GM18909 (cell line): ENCODE data around the gene RBM24.
"Not testable (repeated sequence)": the region's sequence is repeated elsewhere in the genome, so short reads cannot be mapped to it uniquely, and the experiment has no call there.

Experiments
- ATAC-seq: cut with Tn5 transposase; IDR thresholded peaks from one replicate; pipeline ENCODE4 v1.9.1; 2021; ENCODE audit warnings: mild to moderate bottlenecking; ENCODE audit not compliant: unreplicated experiment, poor library complexity

RBM24 gene

GRCh38 chr6:17289630-17290061 is 8.5 kb downstream of the RBM24 start:
- ATAC-seq, result no peak

- ATAC-seq, result no peak
These were observed 10.6 kb downstream of the RBM24 start for GRCh38 chr6:17291778-17292177.

- ATAC-seq, result no peak
These were observed 11.5 kb downstream of the RBM24 start for GRCh38 chr6:17292600-17293133.

- no peak for ATAC-seq
These were observed 12.2 kb downstream of the RBM24 start for GRCh38 chr6:17293395-17293794.

- ATAC-seq, result no peak
These were observed 16.3 kb downstream of the RBM24 start for GRCh38 chr6:17297271-17298080.

- no peak for ATAC-seq
These were observed 17.1 kb downstream of the RBM24 start for GRCh38 chr6:17298257-17298656.

GRCh38 chr6:17299222-17299621 is 18.1 kb downstream of the RBM24 start:
- no peak for ATAC-seq

GRCh38 chr6:17299750-17300149 is 18.6 kb downstream of the RBM24 start:
- no peak for ATAC-seq

GRCh38 chr6:17300637-17301036 is 19.5 kb downstream of the RBM24 start:
- ATAC-seq, result no peak

GRCh38 chr6:17303444-17303843 is 22.3 kb downstream of the RBM24 start:
- no peak for ATAC-seq

- ATAC-seq, result no peak
These were observed 24.2 kb downstream of the RBM24 start for GRCh38 chr6:17305219-17306001.

GRCh38 chr6:17311595-17312311 is 30.6 kb downstream of the RBM24 start:
- ATAC-seq, result no peak

- not testable (repeated sequence) for ATAC-seq
These were observed 32.1 kb downstream of the RBM24 start for GRCh38 chr6:17313238-17313637.

GRCh38 chr6:17313971-17314370 is 32.8 kb downstream of the RBM24 start:
- no peak for ATAC-seq

GRCh38 chr6:17315262-17315661 is 34.1 kb downstream of the RBM24 start:
- ATAC-seq, result no peak

- no peak for ATAC-seq
These were observed 37.4 kb downstream of the RBM24 start for GRCh38 chr6:17318435-17319165.

GRCh38 chr6:17320266-17320665 is 39.1 kb downstream of the RBM24 start:
- ATAC-seq, result not testable (repeated sequence)

- no peak for ATAC-seq
These were observed 50.1 kb downstream of the RBM24 start for GRCh38 chr6:17331238-17331637.

GRCh38 chr6:17334265-17334664 is 53.1 kb downstream of the RBM24 start:
- ATAC-seq, result no peak

- no peak for ATAC-seq
These were observed 55.3 kb downstream of the RBM24 start for GRCh38 chr6:17336425-17336824.
